KBM-7 (cell line): ENCODE data around the gene IFITM5.
A peak's percentile ranks its signal among the peaks of the same experiment; 100 is the strongest.
"Not testable (repeated sequence)": the region's sequence is repeated elsewhere in the genome, so short reads cannot be mapped to it uniquely, and the experiment has no call there.

Source experiments
- DNase-seq: peaks from one replicate; pipeline ENCODE4 v3.0.0-alpha.2; 2015
- in situ Hi-C: fragments of 300-500 bp; cut with MboI; formaldehyde crosslinking; loops from 2 replicates; pipeline ENCODE4 v1.14.3; 2020; ENCODE audit warnings: low sequenced_read_pairs, low pct_unique_long_range_greater_than_20kb, mixed read lengths

Gene IFITM5

DNA sequence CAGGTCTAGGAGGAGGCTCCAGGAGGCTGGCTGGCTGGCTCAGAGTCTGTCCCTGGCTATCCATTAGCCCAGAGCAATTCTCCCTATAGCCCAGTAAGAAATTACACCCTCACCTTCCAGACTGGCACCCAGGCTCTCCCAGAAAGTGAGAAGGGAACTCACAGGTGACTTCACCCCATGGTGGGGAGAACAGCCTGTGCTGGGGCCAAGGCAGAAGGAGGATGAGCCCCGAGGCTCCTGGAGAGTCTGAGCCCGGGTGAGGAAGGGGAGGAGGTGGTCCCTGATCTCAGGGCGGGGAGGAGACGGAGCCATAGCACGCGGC is 15.2 kb upstream of the IFITM5 start:
- in situ Hi-C loops, DNase-seq: not testable (repeated sequence)

DNA sequence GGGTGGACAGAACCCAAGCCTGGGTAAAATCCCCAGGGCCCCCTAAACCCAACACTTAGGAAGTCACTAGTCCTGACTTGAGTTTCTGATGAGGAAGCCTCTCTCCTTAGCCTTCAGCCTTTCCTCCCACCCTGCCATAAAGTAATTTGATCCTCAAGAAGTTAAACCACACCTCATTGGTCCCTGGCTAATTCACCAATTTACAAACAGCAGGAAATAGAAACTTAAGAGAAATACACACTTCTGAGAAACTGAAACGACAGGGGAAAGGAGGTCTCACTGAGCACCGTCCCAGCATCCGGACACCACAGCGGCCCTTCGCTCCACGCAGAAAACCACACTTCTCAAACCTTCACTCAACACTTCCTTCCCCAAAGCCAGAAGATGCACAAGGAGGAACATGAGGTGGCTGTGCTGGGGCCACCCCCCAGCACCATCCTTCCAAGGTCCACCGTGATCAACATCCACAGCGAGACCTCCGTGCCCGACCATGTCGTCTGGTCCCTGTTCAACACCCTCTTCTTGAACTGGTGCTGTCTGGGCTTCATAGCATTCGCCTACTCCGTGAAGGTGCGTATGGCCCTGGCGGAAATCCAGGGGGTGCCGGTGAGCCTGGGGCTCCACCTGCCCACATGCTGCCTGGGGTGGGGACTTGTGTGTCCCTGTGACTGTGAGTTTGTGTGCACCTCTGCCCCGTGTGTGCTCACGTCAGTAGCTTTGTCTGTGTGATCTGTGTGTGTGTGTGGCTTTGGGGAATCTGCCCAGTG is 14.6 kb upstream of the IFITM5 start, which contains the start of gene IFITM1:
Gene IFITM1, plus strand, starts transcription at position 254 of the 767 bp plus-strand sequence. Its CDS starts 131 bp downstream, at position 385.
- in situ Hi-C loops = no loop called here
- peak; percentile 99 for DNase-seq

DNA sequence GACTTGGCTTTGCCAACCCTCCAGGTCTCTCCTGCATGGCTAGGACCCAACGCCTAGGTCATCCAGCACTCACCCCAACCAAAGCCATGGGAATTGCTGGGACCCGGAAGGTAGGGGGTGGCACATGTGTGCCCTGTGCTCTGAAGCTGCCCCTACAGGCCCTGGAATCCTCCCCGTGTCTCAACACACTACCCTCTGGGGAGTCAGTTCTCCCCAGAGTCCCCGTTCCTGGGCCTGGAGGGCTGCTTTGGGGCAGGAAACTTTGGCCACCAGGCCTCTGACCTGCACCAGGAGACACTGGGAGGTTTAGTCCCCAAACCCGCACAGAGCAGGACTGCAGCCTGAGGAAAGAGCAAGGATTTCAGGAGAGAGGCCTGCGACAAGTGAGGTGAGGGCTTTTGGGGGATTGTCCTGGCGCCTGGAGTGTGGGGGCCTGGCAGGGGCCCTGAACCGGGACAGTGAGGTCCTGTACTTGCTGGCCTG is 14.0 kb upstream of the IFITM5 start:
- in situ Hi-C loops = no loop called here
- DNase-seq = no peak

DNA sequence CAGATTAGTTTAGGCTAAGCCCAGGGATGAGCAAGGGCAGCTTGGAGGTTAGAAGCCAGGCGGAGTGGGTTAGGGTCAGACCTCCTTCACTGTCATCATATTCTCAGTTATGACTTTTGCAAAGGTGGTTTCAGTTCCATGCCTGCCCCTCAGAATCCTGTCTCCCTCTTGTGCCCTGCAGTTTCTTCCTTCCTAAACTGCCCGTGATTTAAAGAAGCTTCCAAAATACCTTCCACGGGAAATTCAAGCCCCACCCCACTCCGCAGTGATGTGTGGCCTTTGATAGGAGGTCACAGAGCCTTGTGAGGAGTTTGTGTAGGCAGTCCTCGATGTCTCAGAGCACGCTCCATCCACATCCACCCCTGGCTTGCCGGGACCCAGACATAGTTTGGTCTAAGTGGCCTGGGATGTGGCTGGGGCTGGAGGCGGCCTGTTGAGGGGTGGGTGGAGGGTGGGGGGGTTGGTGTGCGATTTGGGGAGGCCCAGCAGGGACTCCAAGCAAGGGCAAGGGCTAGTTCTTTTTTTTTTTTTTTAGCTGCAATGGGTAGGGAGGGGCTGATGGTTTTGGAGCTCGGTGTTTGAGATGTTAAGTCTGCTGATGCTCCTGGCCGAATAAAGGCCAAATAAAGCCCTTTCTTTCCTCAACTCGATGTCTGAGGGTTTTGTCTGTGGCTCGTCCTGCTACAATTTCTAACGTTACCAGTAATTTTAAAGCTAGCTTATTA is 12.9 kb upstream of the IFITM5 start:
- DNase-seq = no peak
- in situ Hi-C loops = no loop called here

DNA sequence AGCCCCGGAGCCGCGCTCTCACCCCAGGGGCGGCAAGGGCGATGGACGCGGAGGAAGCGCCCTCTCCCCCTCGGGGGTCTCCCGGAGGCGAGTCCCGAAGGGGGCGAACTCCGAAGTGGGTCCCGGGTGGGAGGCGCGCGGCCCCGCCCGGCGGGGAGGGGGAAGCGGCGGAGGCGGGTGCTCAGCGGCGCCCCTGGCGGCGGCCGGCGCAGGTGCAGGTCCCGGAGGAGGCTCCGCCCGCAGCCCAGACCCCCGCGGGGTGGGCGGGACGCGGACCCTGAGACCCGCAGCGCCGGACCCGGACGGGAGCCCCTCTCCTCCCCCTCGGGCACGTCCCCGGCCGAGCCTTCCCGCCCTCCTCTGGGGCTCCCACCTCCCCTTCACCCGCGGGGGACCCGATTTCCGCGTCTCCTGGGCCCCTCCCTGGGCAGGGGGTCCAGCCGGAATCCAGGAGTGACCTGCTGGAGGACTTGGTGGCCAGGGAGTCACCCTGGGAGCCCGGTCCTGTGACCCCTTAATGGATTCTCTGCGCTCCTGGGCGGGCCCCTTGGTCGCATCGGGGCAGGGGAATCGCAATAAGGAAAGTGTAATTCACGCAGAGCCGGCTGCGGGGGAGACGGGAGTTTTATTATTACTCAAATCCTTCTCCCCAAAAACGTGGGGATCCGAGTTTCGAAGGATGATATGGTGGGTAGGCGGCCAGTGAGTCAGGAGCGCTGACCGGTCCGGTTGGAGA is 11.9 kb upstream of the IFITM5 start:
- in situ Hi-C loops, DNase-seq: not testable (repeated sequence)

DNA sequence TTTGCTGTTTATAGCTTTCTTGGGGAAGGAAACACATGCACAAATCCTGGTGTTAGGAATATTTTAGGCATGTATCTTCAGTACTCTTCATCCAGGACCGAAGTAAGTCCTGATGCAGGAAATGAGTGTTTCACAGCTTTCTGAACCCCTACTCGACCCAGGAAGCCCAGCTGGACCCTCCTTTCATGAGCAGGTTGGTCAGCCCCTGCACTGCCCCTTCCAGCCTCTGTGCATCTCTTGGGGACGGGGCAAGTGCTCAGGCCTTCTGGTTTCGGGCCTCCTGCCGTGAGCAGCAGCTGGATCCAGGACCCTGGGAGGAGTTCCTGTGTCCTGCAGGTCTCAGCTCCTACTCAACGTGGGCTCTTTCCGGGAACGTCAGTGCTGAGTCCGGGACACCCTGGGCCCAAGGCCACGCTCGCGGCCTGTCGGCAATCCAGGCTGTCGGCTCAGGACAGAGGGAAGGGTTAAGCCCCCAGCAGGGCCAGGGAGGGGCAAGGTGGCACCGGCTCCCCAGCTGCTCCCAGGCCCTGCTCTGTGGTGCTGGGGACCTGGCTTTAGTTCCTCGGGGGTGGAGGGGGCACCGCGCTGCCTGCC is 10.8 kb upstream of the IFITM5 start:
- in situ Hi-C loops, DNase-seq: not testable (repeated sequence)

DNA sequence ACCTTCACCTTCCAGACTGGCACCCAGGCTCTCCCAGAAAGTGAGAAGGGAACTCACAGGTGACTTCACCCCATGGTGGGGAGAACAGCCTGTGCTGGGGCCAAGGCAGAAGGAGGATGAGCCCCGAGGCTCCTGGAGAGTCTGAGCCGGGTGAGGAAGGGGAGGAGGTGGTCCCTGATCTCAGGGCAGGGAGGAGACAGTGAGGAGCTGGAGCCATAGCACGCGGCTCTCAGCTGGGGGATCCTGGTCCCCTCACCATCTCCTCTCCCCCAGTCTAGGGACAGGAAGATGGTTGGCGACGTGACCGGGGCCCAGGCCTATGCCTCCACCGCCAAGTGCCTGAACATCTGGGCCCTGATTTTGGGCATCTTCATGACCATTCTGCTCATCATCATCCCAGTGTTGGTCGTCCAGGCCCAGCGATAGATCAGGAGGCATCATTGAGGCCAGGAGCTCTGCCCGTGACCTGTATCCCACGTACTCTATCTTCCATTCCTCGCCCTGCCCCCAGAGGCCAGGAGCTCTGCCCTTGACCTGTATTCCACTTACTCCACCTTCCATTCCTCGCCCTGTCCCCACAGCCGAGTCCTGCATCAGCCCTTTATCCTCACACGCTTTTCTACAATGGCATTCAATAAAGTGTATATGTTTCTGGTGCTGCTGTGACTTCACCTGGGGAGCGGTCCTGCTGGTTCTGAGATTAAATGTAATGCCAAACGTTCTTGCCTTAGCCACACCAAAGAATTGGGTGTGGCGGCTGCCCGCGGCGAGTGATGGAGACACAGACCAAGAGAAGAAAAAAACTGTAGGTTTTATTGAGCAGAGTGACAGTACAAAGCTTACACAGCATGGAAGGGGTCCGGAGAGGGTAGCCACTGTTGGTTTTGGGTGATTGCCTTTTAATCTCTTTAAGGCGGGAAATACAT is 9.7 kb upstream of the IFITM5 start:
- DNase-seq, in situ Hi-C loops: not testable (repeated sequence)

DNA sequence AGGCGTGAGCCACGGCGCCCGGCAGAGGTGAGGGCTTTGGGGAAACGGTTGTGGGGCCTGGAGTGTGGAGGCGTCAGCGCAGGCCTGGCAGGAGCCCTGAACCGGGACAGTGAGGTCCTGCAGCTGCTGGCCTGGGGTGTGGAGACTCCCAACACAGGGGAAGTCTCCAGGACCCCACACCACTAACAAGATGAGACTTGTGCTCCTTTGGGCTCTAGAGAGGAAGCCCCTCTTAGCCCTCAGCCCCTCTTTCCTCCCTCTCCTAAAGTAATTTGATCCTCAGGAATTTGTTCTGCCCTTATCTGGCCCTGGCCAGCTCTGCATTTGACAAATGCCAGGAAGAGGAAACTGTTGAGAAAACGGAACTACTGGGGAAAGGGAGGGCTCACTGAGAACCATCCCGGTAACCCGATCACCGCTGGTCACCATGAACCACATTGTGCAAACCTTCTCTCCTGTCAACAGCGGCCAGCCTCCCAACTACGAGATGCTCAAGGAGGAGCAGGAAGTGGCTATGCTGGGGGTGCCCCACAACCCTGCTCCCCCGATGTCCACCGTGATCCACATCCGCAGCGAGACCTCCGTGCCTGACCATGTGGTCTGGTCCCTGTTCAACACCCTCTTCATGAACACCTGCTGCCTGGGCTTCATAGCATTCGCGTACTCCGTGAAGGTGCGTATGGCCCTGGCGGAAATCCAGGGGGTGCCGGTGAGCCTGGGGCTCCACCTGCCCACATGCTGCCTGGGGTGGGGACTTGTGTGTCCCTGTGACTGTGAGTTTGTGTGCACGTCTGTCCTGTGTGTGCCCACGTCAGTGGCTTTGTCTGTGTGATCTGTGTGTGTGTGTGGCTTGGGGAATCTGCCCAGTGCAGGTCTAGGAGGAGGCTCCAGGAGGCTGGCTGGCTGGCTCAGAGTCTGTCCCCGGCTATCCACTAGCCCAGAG is 8.7 kb upstream of the IFITM5 start, which contains the start of gene IFITM2:
Gene IFITM2, plus strand, starts transcription at position 51 of the 943 bp plus-strand sequence. Its CDS starts 377 bp downstream, at position 428.
- DNase-seq = peak; percentile 97
- in situ Hi-C loops = not testable (repeated sequence)

DNA sequence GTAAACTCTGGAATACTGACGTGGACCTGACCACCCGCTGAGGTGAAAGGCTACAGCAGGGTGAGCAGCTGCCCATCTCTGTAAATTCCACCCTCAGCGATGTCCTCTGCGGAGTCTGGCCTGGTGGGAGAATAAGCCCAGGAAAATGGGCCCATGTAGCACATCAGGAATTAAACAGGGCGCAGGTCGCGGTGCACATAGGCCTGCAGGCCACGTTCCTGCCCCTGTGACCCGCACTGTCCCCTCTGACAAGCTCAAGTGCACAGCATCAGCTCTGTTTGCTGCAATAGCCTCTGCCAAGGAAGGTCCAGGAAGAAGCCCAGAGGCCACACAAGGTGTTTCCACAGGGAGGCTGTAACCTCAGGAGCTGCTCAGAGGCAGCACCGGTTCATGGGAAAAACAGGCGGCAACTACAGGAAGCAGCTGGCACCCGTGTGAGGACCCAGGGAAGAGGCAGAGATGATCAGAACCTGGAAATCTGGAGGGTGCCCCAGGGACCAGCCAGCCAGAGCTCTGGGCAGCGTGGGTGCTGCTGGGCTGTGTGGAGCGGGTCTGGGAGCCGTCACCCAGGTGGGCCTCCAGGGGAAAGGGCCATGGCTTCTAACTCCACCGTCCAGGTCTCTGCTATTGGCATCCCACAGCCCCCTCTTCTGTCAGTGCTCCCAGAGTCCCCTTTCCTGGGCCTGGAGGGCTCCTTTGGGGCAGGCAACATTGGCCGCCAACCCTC is 7.5 kb upstream of the IFITM5 start:
- in situ Hi-C loops = no loop called here
- DNase-seq = no peak

DNA sequence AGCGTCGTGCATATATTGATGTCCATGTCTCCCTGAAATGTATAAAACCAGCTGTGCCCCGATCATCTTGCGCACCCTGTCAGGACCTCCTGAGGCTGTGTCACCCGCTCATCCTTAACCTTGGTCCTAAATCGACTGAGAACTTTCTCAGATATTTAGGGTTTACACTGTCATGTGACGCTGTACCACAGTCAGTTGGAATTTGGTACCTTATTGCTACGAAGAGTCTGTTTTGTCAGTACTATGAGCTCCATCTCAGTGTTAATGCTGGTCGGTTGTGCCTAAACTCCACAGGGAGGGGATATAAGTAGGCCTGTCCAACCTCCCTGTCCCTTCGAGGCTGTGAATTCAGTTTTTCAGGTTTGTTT is 6.5 kb upstream of the IFITM5 start:
- DNase-seq = no peak
- in situ Hi-C loops = no loop called here

DNA sequence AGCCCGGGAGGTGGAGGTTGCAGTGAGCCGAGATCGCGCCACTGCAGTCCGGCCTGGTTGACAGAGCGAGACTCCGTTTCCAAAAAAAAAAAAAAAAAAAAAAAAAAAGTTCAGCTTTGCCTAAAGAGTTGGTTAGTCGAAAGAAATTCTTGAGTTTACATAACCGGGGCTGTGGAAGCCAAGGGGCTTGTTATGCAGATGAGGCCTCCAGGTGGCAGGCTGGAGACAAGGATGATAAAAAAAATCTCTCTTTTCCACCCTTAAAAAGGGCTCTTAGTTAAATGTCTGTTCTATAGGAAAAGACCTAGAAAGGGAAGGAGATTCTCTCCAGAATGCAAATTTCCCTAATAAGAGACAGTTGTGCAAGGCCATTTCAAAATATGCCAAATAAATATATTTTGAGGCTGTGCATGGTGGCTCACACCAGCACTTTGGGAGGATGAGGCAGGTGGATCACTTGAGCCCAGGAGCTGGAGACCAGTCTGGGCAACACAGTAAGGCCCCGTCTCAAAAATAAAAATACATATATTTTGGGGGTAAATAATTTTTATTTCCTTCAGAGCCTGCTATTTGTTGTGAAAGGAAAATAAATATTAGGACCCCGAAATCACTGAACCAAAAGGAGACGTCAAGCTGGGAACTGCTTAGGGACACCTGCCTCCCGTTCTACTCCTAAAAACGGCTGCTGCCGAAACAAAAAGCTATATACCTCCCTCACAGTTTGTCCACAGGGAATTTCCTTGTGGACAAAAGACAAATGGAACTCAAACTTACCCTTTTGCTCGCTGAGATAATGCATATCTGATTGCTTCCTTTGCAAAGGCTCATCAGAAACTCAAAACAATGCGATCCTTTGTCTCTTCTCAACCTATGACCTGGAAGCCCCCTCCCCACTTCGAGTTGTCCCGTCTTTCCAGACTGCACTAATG is 5.9 kb upstream of the IFITM5 start:
- in situ Hi-C loops = no loop called here
- peak; percentile 81 for DNase-seq

DNA sequence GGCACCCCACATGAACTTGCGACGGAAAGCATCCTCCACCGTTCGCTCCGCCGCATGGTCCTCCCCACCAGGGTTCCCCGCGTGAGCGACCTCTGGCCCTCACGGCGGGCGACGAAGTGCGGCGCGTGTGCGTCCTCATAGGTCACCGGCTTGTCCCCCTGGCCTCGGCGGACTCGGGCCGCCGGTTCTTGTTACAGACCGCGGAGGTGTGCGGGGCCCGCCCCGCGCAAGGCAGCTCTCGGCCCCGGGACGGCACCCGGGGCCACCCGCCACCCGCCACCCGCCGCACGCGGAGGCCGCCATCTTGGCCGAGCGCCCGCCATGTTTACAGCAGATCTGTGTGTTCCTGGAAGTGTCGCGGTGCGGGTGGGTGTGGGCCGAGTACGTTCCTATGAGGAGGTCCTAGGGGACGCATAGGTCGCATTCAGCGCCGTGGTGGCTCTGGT is 4.8 kb upstream of the IFITM5 start:
- in situ Hi-C loops = no loop called here
- no peak for DNase-seq

DNA sequence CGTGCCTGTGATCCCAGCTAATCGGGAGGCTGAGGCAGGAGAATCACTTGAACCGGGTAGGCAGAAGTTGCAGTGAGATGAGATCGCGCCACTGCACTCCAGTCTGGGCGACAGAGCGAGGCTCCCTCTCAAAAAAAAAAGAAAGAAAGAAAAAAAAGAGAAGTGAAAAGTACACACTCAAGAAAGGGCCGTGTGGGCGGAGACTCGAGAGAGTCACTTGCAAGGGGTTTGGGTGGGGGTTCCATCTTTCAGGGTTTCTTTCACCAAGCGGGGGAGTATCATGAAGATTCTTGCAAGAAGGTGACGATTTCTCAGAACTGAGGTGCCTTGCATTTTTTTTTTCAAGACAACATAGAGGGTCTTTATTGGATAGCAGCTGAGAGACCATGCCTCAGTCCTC is 4.0 kb upstream of the IFITM5 start:
- no peak for DNase-seq
- in situ Hi-C loops = no loop called here

DNA sequence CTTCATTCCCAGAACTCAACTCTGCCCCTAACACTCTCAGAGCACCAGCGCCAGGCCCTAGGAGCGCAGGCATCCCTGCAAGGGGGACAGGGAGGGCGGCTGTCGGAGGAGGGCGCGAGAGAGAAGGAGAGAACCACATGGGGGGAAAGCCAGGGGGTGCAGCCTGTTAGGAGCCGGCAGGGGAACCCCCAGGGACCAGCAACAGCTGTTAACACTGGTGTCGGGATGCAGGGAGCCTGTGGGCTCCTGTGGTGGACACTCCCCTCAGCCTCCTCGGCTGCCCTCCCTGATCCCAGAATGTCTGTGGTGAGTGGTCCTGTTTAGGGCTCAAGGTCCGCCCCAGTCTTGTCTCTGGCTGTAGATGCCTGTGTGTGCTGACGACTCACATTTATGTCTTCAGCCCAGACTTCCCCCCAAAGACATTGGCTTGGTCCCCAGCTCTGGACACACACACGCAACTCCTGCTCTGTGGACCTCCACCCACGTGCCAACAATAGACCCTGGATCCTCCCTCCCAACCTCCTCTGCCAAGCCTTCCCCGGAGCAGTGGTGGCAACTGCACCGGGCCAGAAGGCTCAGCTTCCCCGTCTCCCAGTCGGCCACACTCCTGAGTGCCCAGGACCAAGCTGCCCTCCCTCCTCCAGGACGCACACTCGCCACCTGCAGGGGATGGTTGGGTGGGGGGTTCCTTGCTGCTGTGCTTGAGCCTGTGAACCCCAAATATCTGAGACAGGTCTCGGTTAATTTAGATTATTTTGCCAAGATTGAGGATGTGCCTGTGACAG is 817 bp upstream of the IFITM5 start:
- DNase-seq = no peak
- in situ Hi-C loops = no loop called here
